HG03378 (cell line): ENCODE data around the gene B3GNT2.
"Not testable (repeated sequence)": the region's sequence is repeated elsewhere in the genome, so short reads cannot be mapped to it uniquely, and the experiment has no call there.

Experiments used
- ATAC-seq: cut with Tn5 transposase; IDR thresholded peaks from one replicate; pipeline ENCODE4 v1.9.1; 2021; ENCODE audit warnings: mild to moderate bottlenecking, moderate library complexity; ENCODE audit not compliant: unreplicated experiment

The B3GNT2 gene

DNA sequence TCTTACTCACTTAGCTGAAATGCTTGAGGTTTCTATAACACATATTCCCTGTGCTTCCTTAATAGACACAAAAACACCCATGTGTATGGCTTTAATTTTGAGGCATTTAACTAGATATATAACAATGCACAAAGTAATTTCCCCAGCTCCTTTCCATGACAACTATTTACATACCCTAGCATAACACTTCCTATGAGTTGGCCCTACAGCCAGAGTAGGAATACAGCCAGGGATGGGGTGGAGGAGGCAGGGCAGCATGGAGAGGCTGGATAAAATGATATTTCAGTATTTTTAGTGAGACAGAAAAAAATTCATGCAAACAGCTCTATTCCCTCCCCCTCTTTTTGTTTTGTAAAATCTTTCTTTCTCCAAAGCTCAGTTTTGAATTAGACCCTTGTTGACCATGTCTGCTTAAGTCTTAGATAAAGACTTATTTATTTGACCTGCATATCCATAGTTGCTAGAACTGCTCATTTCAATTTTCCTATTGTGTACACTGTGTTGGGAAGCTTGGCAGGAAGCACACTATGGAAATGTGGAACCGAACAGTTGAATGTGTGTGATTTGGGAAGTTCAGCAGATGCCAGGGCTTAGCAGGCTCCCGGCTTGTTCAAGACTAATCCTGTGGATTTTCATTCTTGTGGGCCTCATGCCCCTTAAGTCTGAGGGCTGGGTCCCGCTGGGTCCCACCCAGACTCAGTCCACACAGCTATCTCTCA is 11.2 kb upstream of the B3GNT2 start:
- no peak for ATAC-seq

DNA sequence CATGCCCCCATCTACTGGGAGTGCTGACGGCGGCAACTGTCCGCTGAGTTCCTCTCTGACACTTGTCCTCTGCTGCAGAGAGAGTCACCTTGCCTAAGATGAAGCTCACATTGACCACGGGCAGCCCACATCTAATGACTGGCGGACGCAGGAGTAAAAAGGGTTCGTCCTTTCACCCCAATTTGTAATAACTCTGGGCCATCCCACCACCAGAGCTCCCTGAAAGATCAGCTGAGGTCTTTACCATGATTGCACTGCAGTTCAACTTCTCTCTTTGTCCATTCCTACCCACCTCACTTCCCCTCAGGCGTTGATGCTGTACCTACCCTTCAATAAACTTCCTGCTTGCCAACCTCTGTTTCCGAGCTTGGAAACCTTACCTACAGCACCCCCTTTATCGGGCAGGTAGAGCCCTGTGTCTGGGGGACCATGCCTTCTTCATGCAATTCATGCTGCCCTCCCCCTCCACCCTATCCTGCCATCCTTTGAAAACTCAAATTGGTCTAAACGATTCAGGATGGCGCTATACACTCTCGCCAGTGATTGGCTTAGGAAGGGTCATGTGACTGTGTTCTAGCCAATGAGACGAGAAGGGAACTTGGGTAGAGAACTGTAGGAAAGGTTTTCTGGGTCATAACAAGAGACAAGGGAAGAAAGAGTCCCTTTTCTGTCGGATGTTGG is 10.3 kb upstream of the B3GNT2 start:
- ATAC-seq = no peak

DNA sequence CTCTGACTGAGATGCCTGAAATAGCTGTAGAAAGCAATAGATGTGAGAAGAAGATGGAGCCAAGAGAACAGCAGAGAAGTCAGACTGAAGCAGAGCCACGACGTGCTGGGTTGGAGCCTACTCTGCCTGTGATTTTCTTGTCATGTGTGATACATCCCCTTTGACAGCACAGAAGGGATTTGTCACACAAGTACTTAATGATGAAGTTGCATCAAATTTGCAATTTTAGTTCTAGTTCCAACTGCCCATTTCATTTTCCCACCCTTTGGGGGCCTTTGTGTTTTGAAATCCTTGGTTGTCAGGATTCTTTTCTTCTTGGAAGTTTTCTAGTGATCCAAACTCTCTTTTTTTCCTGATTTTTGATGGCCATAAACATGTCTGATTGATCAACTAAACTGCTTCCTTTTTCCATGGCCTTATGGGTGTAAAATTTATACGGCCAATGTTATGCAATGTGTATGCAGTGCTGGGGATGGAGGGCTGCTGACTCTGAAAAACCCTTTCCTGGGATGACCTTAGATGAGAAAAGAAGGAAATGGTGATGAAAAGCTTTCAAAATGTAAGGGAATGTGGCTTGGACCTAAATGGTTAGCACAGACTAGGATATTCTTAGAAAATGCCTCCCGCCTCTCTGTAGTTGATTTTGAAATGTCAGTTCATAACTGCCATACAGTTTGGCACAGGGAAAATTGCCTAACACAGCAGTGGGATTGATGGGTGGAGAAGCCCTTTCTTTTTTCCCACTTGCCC is 9.6 kb upstream of the B3GNT2 start:
- no peak for ATAC-seq

DNA sequence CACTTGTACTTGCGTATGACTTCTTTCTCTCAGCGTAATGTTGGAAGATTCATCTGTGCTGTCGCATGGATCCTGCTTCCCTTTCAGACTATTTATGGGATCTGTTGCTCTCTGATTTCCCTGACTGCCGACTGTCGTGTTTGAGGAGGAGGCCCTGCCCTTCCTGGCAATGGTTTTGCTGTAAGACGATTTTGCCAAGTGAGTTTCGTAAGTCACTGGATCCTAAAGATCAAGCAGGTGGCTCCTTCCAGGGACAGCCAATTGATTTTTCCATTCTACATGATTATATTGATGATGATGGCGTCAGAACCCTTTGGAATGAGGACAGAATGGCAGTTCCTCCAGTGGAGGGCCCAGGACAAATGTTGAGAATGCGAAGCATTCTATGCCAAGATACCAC is 8.7 kb upstream of the B3GNT2 start:
- no peak for ATAC-seq

DNA sequence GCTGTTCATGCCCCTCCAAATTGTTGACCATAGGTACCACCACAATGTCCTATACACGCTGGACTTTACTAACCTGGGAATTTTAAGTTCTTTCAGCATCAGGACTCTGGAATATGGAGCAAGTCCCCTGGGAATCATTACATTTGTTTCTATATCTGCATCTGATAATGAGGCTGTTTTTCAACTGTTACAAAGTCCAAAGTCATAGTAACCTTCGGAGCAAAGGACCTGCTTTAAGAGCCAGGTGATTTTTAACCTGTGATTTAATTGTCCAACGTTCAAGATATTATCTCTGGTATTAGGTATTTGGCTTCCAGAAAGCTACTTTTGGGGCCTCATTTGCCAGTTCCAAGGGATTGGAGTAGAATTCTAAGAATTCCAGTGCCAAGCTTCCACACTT is 7.5 kb upstream of the B3GNT2 start:
- no peak for ATAC-seq

DNA sequence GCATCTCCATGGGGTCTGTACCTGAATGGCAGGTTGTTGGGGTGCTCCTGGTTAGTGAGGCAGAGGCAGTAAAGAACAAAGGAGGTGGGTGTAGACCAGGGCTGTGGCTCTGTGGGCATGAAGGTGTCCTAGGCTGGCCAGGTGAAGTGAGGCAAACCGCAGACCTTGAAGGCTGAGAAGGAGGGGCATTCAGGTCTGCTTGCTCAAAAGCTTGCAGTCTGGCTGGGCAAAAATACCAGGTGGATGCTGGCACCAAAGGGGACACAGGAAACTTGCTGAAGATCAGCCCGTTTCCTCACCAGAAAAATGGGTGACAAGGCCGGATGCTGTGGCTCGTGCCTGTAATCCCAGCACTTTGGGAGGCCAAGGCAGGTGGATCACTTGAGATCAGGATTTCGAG is 6.7 kb upstream of the B3GNT2 start:
- ATAC-seq = no peak

DNA sequence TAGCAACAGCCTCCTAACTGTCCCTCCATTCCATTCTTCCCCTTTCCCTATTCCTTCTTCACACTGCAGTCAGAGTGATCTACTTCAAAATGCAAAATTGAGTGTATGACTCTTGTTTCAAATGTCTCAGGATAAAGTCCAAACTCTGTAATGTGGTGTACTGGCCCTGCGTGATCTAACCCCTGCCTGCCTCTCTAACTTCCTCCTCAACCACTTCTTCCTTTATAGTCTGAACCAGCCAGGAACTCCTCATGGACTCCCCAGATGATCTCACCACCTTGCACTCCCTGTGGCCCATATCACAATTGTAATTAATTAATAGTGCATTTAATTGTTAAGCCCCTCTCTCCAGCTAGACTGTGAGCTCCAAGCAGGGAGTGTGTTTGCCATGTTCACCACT is 3.1 kb upstream of the B3GNT2 start:
- no peak for ATAC-seq

DNA sequence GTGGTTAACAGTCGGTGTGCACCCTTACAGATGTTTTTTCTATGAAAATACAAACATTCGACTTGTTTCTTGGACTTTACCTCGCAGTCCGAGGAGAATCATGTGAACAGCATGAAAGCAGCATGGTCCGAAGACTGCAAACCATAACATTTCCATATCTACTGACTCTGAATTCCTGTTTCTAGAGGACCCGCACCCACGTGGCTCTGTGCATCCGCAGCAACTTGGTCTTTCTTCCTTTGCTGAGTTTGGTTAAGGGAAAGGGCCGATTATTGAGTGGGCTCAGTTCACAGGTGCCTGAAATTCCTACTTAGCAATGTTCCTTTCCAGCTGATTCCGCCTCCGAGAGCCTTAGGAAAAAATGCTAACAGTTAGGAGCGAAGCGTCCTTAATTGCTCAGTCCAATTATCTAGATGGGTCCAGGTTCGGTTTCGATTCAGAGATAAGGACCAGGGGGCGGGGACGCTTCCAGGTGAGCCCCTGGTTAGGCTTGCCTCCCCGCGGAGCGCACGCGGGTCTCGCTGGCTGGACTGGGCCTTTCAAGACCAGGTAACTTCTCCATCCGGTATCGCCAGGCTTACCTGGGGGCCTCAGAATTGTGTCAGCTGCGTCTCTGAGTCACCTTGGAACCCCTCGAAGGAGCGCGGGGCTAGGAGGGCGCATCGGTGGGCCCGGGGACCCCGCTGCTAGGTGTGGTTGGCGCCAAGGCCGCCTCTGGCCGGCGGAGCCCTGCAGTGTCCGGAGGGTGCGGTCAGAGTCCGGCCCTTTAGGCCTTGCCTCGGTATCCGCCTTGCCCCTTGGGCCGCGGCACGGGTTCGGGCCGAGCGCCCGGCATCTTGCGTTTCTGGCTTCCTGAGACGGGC is 1.1 kb upstream of the B3GNT2 start:
- ATAC-seq = no peak

DNA sequence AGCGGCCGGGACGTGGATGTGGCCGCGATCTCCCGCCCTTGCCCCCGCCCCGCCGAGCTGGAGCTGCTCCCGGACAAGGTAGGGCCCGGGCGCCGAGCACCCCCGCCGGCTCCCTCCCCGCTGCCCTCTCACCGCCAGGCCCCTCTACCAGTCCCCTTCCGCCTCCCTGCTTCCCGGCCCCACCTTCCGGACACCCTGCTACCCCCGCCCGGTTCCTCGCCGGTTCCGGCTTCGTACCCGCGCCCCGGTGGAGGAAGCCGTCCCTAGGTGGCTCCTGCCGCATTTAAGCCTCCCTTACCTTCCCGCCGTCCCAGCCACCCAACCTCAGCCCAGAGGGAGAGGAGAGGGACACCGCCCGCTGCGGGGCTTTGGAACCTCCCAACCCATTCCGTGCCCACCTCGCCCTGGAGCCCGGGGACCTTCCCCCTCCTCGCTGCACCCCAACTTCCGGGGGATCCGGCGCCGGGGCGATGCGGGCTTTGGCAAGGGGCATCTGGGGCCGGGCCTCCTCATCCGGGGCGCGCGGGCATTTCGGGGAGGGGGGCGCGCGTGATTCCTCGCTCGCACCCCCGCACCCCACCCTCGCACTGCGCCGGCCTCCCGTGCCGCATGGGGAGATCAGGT is 475 bp downstream of the B3GNT2 start:
- ATAC-seq = no peak

DNA sequence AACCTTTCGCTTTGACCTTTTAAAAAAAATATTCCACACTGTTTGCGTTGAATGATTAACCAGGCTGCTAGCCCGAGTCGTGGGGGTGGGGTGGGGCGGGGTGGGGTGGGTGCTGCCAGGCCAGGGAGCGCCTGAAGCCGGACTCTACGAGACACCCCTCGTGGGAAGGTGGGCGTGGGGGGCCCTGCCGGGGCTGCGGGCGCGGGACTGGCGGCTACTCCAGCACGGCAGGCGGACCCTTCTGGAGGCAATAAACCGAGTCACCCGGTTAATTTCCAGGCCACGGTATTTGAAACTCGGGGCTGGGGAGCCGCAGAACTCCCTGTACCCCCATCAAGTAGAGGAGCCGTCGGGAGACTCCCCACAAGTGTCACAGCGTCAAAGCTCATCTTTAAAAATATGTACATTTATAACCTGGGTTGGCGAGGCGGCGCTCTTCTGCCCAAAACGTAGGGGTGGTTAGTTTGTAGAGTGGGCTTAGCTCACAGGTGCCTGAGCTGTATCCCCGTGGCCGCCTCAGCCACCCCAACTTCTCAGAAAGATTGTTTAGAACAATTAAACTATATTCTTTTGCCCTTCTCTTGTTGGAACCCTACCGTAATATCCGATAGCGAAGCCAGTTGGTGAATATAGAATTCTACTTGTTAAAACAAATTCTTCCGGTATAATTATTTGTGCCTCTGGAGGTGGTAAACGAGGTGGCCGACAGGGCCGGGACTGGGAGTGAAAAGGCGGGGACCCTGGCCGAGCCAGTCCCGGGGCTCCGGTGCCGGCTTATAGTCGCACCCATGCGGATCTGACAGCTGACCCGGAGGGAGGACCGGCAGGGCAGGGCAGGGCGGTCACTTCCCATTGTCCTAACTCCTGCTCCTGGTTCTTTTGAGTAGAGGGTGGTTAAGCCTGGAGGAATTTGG is 1.4 kb downstream of the B3GNT2 start:
- ATAC-seq = no peak

DNA sequence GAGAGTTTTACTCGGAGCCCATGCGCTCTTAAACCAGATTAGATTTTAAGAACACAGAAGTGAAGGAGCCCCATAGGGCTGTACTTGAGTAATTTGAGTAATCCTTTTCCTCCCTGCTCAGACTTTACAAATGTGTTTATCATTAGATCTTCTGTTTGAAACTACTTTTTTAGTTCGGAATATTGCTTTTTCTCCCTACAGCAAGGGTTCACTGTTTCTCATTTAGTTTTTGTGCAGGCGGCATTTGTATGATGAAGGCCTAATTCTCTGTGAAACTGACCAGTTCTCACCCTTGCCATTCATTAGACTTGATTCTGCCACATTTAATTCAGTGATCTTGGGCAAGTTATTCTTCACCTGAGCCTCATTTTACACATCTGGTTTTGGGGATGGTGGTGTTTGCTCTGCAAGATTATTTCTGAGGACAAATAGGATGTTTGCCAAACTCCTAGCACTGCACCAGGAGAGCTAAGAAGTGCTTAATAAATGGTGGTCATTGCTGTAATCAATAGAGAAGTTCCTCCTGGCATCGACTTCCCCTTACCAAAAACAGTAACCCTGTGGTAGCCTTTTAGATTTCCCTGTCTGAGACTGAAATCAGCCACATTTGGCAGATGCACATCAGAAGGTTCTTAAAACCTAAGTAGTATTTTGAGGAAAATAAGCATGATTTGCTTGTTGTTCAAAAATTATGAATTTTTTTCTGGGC is 2.2 kb downstream of the B3GNT2 start:
- ATAC-seq = no peak

DNA sequence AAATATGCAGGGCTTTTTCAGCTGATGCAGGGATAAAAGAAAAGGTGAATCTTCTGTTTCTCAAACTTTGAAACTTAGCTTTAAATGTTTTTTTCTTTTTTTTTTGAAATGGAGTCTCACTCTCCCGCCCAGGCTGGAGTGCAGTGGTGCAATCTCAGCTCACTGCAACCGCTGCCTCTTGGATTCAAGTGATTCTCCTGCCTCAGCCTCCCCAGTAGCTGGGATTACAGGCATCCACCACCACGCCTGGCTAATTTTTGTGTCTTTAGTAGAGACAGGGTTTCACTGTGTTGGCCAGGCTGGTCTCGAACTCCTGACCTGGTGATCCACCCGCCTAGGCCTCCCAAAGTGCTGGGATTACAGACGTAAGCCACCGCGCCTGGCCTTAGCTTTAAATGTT is 2.9 kb downstream of the B3GNT2 start:
- ATAC-seq = not testable (repeated sequence)

DNA sequence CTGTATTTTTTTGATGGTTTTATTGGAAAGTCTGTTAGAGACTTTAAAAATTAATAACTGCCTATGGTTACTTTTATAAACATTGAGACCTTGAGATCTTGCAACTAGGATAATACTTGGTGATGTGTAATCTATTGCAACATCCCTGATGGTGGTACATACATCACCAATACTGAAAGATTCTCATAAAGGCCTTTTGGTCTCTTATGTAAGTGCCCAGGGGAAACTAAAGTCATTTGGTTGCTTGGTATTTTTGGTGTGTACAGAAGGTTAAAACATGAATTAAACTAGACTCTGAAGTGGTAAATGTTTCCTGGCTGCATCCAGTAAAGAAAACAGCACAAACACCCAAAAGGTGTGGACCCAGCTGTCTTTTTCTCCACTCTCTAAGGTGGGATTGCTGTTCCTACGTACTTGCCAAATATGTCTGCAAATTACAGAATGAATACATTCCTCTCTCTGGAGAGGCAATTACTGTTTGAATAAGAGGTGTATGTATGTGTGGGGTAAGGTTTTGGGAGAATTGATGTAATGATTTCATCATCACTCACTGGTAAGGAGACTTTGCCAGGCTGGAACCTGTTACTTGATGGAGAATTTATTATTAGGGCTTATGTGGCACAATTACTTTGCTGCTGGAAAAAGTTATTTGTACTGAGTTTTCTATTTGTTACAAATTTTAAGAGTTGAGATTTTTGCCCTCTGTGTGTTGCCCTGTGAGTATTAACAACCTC is 3.6 kb downstream of the B3GNT2 start:
- ATAC-seq = no peak

DNA sequence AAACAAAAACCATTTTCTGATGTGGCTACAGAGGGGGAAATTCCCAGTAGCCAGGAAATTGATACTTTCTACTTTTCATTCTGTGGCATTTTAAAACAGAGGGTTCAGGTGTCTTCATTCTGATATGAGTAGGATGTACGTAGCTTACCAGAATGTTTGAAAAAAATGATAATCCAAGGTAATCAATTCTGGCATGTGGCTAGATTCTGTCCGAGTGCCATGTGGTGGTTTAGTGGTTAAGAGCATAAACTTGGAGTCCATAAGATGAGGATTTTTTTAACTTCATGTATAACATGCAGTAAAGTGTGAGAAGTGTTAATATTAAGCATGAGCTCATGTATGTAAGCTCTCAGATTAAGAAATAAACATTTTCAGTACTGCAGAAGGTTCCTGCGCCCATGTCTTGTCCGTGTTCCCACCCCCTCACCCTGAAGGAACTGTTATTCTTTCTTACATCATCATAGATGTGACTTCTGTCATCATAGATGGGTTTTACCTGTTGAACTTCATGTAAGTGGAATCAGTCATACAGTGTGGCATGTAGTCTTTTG is 4.5 kb downstream of the B3GNT2 start:
- no peak for ATAC-seq

DNA sequence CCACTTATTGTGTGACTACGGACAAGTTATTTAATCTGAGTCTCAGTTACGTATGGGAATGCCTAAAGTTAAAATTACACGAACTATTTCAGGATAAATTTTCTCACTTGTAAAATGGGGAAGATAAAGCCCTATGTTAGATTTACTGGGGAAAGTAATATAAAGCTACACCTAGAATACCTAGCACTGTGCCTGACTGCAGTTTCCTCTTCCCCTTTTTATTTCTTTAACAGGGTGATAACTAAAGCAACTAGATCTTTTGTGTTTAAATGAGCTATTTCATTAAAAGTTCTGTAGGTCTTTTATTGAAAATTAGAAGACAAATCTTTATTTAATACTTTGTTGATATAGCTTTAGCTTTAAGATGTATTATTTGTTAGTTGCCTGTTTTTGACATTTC is 5.0 kb downstream of the B3GNT2 start:
- no peak for ATAC-seq

DNA sequence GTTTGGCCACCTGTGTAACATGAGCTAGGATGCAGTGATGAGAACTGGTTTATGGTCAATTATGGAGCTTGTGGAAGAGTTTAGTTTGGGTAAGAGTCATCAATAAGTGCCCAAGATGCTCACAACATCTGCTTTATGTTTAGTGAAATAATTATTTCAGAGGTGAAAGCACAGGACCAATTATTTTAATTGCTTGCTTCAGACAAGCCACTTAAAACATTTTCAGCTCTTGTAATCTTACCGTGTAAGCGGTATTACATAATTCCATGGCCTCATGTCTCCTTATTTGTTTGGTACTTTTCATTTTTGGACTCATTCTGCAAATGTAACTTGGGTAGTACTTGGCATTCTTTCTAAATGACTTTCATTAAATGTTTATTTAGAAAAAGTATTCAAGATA is 5.4 kb downstream of the B3GNT2 start:
- ATAC-seq = no peak

DNA sequence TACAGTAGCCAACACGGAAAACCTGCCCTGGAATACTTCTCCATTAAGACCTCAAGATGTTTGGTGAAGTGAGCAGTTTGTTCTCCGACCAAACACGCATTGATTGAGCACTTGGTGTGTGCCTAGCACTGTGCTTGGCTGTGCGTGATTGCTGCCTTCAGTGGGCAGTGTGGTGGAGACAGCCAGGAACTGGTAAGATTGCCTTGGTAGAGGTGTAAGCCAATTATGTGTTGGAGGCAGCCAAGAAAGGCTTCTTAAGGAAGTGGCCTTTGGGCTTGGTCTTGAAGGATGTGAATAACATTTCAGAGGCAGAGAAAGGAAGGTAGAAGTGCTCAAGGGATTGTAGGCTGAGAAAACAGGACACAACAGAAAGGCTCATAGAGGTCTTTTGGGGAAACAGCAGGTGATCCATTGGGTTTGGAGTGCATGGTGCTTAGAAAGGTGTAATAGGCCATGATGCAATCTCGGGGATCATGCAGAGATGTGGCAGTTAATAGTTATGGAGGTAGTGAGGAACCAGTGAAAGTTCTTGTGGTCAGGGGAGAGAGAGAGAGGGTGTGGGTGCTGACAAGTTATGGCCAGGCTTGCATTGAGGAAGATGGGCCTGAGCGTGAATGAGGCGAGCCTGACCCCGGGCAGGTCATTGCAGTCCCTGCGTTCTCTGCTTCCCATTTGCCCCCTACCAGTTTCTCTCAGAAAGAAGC is 6.3 kb downstream of the B3GNT2 start:
- ATAC-seq = peak; percentile 37
